GM21515 (cell line): ENCODE results near the gene SCAF4.
"Not testable (repeated sequence)": the region's sequence is repeated elsewhere in the genome, so short reads cannot be mapped to it uniquely, and the experiment has no call there.

ENCODE experiments used
- ATAC-seq: cut with Tn5 transposase; IDR thresholded peaks from one replicate; pipeline ENCODE4 v1.9.1; 2021; ENCODE audit not compliant: unreplicated experiment

SCAF4 gene

GRCh38 chr21:31743712-31744111, 11.8 kb upstream of the SCAF4 start:
- no peak for ATAC-seq

DNA sequence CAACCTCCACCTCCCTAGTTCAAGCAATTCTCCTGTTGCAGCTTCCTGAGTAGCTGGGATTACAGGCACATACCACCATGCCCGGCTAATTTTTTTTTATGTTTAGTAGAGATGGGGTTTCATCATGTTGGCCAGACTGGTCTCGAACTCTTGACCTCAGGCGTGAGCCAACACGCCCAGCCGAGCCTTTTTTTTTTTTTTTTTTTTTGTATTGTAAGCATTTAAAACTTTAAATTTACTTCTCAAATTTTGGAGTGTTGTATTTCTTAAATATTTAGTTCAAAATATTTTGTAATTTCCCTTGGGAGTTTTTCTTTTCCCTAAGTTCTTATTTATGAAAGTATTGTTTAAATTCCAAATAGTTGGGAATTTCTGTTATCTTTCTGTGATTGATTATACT, 9.2 kb upstream of the SCAF4 start:
- no peak for ATAC-seq

DNA sequence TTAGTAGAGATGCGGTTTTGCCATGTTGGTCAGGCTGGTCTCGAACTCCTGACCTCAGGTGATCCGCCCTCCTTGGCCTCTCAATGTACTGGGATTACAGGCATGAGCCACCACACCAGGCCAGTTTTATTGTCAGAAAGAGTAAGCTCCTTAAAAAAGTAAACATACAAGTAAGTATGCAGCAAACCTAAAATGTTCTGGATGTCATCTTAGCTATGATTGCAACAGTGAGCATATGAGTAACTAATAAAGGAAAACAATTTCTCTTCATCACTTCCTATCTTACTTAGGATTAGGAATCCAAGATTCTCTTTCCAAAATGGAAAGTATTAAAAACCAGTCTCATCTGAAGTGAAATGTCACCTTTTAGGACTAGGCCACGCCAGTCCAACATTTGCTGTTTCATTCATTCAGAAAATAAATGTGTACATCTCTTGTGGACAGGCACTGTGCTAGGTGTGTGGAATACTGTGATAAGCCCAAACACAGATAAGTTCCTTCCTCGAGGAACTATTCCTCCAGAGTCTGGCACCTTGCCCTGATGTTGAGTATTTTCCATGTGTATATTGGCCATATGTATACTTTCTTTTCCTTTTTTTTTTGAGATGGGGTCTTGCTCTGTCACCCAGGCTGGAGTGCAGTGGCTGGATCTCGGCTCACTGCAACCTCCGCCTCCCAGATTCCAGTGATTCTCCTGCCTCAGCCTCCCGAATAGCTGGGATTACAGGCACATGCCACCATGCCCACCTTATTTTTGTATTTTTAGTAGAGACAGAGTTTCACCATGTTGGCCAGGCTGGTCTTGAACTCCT, 5.9 kb upstream of the SCAF4 start:
- ATAC-seq, result not testable (repeated sequence)

- ATAC-seq, result no peak
Observed at GRCh38 chr21:31735511-31735992, 3.6 kb upstream of the SCAF4 start.

- ATAC-seq, result no peak
Observed at GRCh38 chr21:31733551-31734149, 1.7 kb upstream of the SCAF4 start.

DNA sequence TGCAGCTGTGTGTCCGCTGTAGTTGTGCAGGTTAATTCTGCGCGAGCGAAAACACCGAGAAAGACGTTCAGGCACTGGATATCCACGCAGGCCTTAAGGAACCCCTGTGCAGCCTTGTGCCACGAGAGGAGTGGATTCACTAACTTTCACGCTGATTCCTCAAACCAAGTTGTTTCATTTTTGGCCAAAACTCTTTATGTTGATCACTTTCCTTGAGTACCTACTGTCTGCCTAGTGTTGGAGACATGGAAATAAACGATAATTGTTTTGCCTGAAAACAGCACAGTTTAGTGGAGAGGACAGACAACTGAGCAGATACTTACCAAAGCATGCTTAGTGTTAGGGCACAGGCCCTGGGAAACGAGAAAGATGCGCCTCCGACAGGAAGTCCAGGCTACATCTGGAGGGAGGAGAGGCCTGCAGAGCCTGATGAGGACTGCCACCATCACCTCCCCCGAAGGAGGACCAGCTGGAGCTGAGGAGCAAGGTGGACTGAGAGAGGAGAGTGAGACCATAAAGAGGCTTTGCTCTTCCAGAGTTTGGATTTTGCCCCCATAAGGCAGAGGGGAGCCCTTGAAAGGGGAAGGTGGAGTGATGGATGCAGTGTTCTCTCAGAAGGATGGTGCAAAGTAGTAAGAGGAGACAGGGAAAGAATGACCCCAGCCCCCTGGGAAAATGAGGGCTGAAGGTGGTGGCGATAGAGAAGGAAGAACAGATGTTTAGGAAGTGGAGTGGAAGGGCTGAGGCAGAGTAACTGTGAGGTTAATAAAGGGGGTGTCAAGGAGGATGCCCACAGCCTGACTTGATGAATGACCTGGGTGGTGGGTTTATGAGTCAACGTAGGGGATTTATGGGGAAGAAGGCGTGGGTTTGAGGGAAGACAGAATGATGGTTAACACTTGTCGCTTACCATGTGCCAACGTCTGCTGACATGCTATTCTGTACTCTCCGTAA, 956 bp upstream of the SCAF4 start:
- no peak for ATAC-seq

- peak; percentile 20 for ATAC-seq
Observed at GRCh38 chr21:31731056-31731856, 662 bp downstream of the SCAF4 start.

GRCh38 chr21:31730712-31731055, 1.2 kb downstream of the SCAF4 start:
- ATAC-seq, result no peak

DNA sequence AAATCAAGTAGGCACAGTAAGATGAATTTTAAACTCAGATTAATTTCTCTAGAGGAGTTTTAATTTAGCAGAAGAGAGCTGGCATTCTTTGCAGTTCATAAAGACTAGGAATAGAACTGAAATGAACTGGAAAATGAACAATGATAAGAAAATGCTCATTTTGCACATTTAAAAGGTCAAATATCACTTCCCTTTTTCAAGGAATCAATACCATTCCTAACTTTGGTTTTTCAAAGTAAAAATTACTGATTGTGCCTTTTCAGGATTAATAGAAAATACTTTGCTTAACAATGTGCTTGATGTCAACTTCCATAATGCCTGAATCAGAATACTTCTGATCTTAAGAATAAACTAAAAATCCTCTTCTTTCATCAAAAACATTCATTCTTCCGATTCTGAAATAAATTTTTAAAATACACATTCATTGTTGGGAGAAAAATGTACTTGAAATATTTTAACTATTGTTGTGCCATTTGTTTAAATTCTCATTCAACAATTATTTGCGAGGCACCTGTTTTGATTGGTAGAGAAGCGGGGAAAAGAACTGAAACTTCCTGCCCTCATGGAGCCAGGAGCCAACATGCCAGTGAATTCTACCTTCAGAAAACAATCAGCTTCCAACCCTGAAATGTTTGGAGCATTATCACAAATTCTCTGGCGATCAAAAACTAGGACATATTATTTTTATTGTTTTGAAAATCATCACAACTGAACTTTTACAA, 2.1 kb downstream of the SCAF4 start:
- no peak for ATAC-seq

DNA sequence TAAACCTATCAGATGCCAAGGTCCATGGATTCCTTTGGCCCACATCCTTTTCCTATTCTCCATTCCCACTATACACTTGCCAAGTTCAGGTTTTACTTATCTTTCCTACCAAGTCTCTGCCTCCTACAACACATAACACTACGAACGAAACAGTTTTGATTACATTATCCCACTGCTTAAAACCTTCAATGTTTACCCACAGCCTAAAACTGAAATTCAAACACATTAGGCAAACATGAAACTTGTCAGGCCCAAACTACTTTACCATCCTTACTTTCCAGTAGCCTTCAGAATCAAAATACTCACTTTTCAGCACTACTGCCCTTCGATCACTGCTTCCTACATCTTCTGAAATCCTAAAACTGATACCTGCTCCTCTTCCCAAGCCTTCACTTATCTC, 3.0 kb downstream of the SCAF4 start:
- no peak for ATAC-seq

- no peak for ATAC-seq
Observed at GRCh38 chr21:31728191-31728590, 3.7 kb downstream of the SCAF4 start.

GRCh38 chr21:31727181-31727580, 4.7 kb downstream of the SCAF4 start:
- no peak for ATAC-seq

GRCh38 chr21:31726407-31726806, 5.5 kb downstream of the SCAF4 start:
- ATAC-seq, result no peak

GRCh38 chr21:31725202-31725839, 6.6 kb downstream of the SCAF4 start:
- no peak for ATAC-seq

DNA sequence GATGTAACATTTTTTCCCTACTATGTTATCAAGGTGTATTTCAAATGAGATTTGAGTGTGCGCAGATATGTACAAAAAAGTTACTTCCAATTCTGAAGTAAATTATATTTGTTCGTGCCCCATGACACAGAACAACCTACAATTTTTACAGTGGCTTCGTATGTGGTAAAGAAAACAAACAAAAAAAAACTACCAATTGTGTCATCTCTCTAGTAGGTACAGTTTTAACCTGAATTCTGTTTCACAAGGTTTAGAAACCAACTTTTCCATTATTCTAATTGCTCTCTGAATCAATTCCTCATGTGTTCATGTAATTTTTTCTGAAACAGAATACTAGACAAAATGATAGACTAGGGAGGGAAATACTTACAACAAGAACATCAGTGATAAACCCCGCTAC, 7.4 kb downstream of the SCAF4 start:
- no peak for ATAC-seq

DNA sequence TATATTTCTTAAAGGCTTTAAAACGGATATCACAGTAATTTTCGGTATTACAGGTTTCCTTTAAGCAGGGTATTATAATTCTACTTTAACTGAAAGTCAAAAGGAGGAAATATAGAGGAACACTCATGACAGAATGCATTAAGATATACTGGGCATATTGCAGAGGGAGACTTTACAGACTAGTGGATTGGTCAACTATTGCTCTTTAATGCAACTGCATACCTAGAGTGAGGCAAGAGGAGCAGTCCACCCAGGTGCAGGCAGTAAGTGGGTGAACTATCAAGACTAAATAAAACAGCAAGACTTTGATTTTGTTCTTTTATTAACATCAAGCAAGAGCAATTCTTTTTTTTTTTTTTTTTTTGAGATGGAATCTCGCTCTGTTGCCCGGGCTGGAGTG, 10.5 kb downstream of the SCAF4 start:
- ATAC-seq, result no peak

GRCh38 chr21:31720739-31721138, 11.2 kb downstream of the SCAF4 start:
- ATAC-seq, result no peak

GRCh38 chr21:31720330-31720729, 11.6 kb downstream of the SCAF4 start:
- no peak for ATAC-seq

DNA sequence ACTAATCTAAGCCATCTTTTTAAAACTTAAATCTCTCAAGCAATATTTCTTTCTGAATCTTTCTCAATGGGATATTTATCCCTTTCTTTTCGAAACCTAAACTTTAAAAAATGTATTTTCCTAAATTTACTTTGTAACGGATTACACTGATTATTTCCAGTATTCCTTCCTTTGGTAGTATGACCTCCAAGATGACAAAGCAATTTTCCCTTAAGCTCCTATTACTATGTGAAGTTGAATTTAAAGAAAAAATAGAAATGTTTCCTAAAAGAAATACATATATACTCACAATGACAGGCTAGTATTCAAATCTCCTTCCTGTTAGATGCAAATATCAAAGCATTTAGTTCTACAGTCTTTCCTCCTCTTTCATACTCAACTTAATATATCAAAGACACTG, 15.8 kb downstream of the SCAF4 start:
- no peak for ATAC-seq
